ENCODE measurements around the gene BCL2L12.

BCL2L12 gene

DNA sequence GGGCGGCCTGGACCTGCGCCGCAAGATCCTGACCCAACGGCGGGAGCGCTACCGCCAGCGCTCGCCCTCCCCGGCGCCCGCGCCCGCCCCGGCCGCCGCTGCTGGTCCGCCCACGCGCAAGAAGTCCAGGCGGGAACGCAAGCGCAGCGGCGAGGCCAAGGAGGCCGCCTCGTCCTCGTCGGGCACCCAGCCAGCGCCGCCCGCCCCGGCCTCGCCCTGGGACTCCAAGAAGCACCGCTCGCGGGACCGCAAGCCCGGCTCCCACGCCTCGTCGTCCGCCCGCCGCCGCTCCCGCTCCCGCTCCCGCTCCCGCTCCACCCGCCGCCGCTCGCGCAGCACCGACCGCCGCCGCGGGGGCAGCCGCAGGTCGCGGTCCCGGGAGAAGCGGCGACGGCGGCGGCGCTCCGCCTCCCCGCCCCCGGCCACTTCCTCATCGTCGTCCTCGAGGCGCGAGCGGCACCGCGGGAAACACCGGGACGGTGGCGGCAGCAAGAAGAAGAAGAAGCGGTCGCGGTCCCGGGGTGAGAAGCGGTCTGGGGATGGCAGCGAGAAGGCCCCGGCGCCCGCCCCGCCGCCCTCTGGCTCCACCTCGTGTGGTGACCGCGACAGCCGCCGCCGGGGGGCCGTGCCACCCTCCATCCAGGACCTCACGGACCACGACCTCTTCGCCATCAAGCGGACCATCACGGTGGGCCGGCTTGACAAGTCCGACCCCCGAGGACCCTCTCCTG lies 13.7 kb upstream of the BCL2L12 start:
- DNase-seq (ENCODE audit: low read depth) = no peak
- in situ Hi-C loops (cut with HindIII; ENCODE audit: low sequenced_read_pairs) = no loop called here
- H3K4me3 ChIP-seq (ENCODE audit: low read depth, low read length) = no peak overlapping the region
- TF ChIP-seq, protein P1, sequence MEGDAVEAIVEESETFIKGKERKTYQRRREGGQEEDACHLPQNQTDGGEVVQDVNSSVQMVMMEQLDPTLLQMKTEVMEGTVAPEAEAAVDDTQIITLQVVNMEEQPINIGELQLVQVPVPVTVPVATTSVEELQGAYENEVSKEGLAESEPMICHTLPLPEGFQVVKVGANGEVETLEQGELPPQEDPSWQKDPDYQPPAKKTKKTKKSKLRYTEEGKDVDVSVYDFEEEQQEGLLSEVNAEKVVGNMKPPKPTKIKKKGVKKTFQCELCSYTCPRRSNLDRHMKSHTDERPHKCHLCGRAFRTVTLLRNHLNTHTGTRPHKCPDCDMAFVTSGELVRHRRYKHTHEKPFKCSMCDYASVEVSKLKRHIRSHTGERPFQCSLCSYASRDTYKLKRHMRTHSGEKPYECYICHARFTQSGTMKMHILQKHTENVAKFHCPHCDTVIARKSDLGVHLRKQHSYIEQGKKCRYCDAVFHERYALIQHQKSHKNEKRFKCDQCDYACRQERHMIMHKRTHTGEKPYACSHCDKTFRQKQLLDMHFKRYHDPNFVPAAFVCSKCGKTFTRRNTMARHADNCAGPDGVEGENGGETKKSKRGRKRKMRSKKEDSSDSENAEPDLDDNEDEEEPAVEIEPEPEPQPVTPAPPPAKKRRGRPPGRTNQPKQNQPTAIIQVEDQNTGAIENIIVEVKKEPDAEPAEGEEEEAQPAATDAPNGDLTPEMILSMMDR (IDR thresholded peaks at IDR 0.05; ENCODE audit: low read depth, low read length, missing control alignments) = no peak

DNA sequence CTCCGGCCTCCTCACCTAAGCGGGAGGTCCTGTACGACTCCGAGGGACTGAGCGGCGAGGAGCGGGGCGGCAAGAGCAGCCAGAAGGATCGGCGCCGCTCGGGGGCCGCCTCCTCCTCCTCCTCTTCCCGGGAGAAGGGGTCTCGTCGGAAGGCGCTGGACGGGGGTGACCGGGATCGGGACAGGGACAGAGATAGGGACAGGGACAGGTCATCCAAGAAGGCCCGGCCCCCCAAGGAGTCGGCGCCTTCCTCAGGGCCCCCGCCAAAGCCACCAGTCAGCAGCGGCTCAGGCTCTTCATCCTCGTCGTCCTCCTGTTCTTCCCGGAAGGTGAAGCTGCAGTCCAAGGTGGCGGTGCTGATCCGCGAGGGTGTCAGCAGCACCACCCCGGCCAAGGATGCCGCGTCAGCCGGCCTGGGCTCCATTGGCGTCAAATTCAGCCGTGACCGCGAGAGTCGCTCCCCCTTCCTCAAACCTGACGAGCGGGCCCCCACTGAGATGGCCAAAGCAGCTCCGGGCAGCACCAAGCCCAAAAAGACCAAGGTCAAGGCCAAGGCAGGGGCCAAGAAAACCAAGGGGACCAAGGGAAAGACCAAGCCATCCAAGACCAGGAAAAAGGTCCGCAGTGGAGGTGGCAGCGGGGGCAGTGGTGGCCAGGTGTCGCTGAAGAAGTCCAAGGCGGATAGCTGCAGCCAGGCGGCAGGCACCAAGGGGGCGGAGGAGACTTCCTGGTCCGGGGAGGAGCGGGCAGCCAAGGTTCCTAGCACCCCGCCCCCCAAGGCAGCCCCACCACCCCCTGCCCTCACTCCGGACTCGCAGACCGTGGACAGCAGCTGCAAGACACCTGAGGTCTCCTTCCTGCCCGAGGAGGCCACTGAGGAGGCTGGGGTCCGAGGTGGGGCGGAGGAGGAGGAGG lies 12.9 kb upstream of the BCL2L12 start:
- DNase-seq (ENCODE audit: low read depth) = no peak
- no peak overlapping the region for H3K4me3 ChIP-seq (ENCODE audit: low read depth, low read length)
- in situ Hi-C loops (cut with HindIII; ENCODE audit: low sequenced_read_pairs) = no loop called here
- TF ChIP-seq, protein P1 (IDR thresholded peaks at IDR 0.05; ENCODE audit: low read depth, low read length, missing control alignments) = no peak

DNA sequence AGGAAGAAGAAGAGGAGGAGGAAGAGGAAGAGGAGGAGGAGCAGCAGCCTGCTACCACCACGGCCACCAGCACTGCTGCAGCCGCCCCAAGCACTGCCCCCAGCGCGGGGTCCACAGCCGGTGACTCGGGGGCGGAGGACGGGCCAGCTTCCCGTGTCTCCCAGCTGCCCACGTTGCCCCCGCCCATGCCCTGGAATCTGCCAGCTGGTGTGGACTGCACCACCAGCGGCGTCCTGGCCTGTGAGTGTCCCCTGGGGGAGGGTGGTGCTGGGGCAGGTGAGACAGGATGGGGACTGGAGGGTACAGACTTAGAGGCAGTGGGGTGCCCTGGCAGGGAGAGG lies 12.3 kb upstream of the BCL2L12 start:
- DNase-seq (ENCODE audit: low read depth) = no peak
- in situ Hi-C loops (cut with HindIII; ENCODE audit: low sequenced_read_pairs) = no loop called here
- TF ChIP-seq, protein P1 (IDR thresholded peaks at IDR 0.05; ENCODE audit: low read depth, low read length, missing control alignments) = no peak
- no peak overlapping the region for H3K4me3 ChIP-seq (ENCODE audit: low read depth, low read length)

DNA sequence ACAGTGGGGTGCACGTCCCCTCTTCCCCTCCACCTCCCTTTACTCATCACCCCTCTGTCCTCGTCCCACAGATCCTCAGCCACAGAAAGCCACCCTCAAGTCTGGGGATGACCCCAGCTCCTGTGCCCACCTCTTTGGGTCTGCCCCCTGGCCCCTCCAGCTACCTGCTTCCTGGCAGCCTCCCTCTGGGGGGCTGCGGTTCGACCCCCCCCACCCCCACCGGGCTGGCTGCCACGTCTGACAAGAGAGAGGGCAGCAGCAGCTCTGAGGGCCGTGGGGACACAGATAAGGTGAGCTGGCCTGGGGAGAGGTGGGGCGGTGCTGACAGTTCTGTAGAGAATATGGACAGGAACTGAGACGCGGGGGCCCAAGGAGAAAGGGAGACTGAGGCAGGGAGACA lies 11.2 kb upstream of the BCL2L12 start:
- in situ Hi-C loops (cut with HindIII; ENCODE audit: low sequenced_read_pairs) = no loop called here
- H3K4me3 ChIP-seq (ENCODE audit: low read depth, low read length) = no peak overlapping the region
- TF ChIP-seq, protein P1 (IDR thresholded peaks at IDR 0.05; ENCODE audit: low read depth, low read length, missing control alignments) = no peak
- DNase-seq (ENCODE audit: low read depth) = no peak

DNA sequence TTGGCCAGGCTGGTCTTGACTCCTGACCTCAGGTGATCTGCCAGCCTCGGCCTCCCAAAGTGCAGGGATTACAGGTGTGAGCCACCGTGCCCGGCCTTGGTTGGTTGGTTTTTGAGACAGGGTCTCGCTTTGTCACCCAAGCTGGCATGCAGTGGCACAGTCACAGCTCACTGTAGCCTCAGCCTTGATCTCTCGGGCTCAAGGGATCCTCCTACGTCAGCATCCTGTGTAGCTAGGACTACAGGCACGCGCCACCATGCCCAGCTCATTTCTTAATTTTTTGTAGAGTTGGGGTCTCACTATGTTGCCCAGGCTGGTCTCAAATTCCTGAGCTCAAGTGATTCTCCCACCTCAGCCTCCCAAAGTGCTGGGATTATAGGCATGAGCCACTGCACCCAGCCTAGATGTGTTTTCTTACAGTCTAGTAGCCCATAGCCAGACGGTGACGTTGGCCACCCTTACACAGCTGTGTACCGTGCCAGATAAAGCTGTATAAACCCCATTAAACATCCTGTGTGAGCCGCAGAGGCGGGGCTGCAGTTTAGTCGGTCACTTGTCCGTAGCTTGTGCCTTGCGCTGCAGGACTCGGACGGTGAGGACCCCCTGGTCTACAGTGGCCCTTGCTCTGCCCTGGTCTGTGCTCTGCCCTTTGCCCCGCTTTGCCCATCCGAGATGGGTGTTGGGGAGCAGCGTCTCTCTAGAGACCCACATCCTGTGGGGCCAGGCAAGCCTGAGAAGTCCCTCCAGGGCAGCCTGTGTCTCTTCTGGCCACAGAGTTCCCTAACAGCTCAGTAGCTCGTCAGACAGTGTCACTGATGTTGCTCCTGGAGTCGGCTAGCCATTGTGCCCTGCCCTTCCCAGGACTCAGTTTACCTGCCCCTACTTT lies 9.9 kb upstream of the BCL2L12 start:
- H3K4me3 ChIP-seq (ENCODE audit: low read depth, low read length) = no peak overlapping the region
- no peak for DNase-seq (ENCODE audit: low read depth)
- in situ Hi-C loops (cut with HindIII; ENCODE audit: low sequenced_read_pairs) = no loop called here
- TF ChIP-seq, protein P1 (IDR thresholded peaks at IDR 0.05; ENCODE audit: low read depth, low read length, missing control alignments) = no peak

DNA sequence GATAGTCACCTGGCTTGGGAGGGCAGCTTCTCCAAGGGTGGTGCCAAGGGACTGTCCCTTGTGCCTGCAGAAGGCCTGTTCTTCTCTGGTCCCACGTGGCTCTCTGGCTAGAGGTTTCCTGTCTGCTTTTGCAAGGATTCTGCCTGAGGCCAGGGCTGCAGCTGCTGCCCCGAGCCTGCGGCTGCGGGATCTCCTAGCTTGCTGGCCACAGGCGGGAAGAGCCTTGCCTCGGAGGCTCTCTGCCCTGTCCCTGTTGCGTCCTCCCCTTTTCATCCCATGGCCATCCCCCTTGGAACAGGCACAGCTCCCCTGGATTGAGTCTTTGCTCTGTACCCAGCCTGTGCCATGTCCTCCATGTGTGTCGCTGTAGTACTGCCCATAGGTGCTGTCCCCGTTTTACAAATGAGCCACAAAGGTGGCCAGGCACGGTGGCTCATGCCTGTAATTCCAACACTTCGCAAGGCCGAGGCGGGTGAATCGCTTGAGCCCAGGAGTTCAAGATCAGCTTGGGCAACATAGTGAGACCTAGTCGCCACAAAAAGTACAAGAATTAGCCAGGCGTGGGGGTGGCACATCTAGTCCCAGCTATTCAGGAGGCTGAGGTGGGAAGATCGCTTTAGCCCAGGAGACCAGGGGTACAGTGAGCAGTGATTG lies 9.2 kb upstream of the BCL2L12 start:
- in situ Hi-C loops (cut with HindIII; ENCODE audit: low sequenced_read_pairs) = no loop called here
- no peak for DNase-seq (ENCODE audit: low read depth)
- H3K4me3 ChIP-seq (ENCODE audit: low read depth, low read length) = no peak overlapping the region
- TF ChIP-seq, protein P1 (IDR thresholded peaks at IDR 0.05; ENCODE audit: low read depth, low read length, missing control alignments) = no peak

Measured in astrocyte of the cerebellum (primary cell).